Natural killer cell (primary cell): Measurements from ENCODE around the gene ANXA2R. TPM values are rescaled to one million over a fixed set of nuclear protein-coding genes. Genes with fewer than 3 reads are reported as not detected.

Experiments used
- ATAC-seq, 3 donors: fragments of 150-1000 bp in 2 of 3; fragments of 200-7000 bp in 1 of 3; cut with Tn5 transposase; 1 replicate in 1 of 3; 2 replicates in 2 of 3; pipeline ENCODE4 v1.10.0; 2021; ENCODE audit warnings: mild to moderate bottlenecking in 2 of 3, moderate library complexity in 2 of 3
- DNase-seq, 2 donors: peaks; one replicate each; pipeline versions ENCODE4 v3.0.0 to v3.0.0-alpha.2; 2013 to 2021; ENCODE audit warnings: mixed read lengths in 1 of 2
- H3K27ac ChIP-seq: one replicate; pipeline ENCODE4 v1.5.1; 2013; ENCODE audit warnings: mild to moderate bottlenecking, low read length
- H3K27me3 ChIP-seq: one replicate; pipeline ENCODE4 v1.6.1; 2013; ENCODE audit warnings: low read length; ENCODE audit not compliant: control insufficient read depth, insufficient read depth
- H3K36me3 ChIP-seq: one replicate; pipeline ENCODE4 v1.6.1; 2013; ENCODE audit warnings: low read length; ENCODE audit not compliant: control insufficient read depth, insufficient read depth
- H3K4me1 ChIP-seq: one replicate; pipeline ENCODE4 v1.6.1; 2013; ENCODE audit warnings: low read length; ENCODE audit not compliant: control insufficient read depth, insufficient read depth
- H3K4me3 ChIP-seq: one replicate; pipeline ENCODE4 v1.5.1; 2013; ENCODE audit warnings: low read length
- H3K9me3 ChIP-seq: one replicate; pipeline ENCODE4 v1.6.1; 2013; ENCODE audit warnings: low read length; ENCODE audit not compliant: control insufficient read depth, insufficient read depth
- H3K27ac Mint-ChIP-seq, 2 donors: one replicate each; pipeline ENCODE4 v1.8.0; 2022; ENCODE audit warnings: mild to moderate bottlenecking in 2 of 2, mixed read lengths in 2 of 2, moderate library complexity in 1 of 2
- H3K27me3 Mint-ChIP-seq, 2 donors: one replicate each; pipeline ENCODE4 v1.8.0; 2022; ENCODE audit warnings: low read depth in 2 of 2, mixed read lengths in 2 of 2
- H3K36me3 Mint-ChIP-seq: one replicate; pipeline ENCODE4 v1.8.0; 2022; ENCODE audit warnings: mixed read lengths
- H3K4me1 Mint-ChIP-seq, 2 donors: one replicate each; pipeline ENCODE4 v1.8.0; 2022; ENCODE audit warnings: mixed read lengths in 2 of 2
- H3K4me3 Mint-ChIP-seq: one replicate; pipeline ENCODE4 v1.8.0; 2022; ENCODE audit warnings: mild to moderate bottlenecking, moderate library complexity, mixed read lengths
- H3K9me3 Mint-ChIP-seq, 2 donors: one replicate each; pipeline ENCODE4 v1.8.0; 2022; ENCODE audit warnings: mixed read lengths in 2 of 2
- WGBS: methylation state at CpG from one replicate; pipeline ENCODE4 v1.1.7; 2013; ENCODE audit warnings: missing lambda C conversion rate; ENCODE audit not compliant: insufficient coverage; 5-methylcytosine and 5-hydroxymethylcytosine counted together
- intact Hi-C: fragments of 100-400 bp; cut with micrococcal nuclease; formaldehyde crosslinking; loops from one replicate; pipeline ENCODE4 v1.14.2; 2022
- total RNA-seq, 4 donors: library from RNA; stranded (reverse); fragments of 120-200 nt in 1 of 4; gene quantifications; one replicate each; pipeline versions ENCODE4 v1.2.3 to v1.2.4, GENCODE V29; 2013 to 2022
- TF ChIP-seq, protein P1 (sequence below): fragments of 200-600 bp; IDR thresholded peaks from one replicate; pipeline ENCODE4 v1.8.0; 2022; ENCODE audit warnings: antibody characterized with exemption

ANXA2R gene
- total RNA-seq, 3 donors from 2014 or later (not counting 1 experiment from before 2014, with no cell fraction given): 34.3 to 55.2 (median 38.0) TPM

DNA sequence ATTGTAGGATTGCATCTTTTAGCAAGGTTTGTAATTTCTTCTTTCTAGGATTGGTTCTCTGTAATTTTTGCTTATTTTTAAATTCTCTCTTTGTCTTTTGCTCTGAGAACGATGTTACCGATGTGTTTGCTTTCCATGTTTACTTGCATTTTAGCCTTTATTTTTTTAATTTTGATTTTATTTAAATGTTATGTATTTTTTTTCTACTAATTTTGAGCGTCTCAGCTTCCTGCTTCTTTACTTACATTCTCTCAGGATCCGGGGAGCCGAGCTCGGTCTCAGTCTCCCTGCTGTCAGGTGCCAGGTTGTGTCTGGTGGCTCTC is 20.9 kb downstream of the ANXA2R start:
- DNase-seq (no peak), ATAC-seq (no peak)
- TF ChIP-seq, protein P1, sequence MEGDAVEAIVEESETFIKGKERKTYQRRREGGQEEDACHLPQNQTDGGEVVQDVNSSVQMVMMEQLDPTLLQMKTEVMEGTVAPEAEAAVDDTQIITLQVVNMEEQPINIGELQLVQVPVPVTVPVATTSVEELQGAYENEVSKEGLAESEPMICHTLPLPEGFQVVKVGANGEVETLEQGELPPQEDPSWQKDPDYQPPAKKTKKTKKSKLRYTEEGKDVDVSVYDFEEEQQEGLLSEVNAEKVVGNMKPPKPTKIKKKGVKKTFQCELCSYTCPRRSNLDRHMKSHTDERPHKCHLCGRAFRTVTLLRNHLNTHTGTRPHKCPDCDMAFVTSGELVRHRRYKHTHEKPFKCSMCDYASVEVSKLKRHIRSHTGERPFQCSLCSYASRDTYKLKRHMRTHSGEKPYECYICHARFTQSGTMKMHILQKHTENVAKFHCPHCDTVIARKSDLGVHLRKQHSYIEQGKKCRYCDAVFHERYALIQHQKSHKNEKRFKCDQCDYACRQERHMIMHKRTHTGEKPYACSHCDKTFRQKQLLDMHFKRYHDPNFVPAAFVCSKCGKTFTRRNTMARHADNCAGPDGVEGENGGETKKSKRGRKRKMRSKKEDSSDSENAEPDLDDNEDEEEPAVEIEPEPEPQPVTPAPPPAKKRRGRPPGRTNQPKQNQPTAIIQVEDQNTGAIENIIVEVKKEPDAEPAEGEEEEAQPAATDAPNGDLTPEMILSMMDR: no peak
- intact Hi-C loops: loop anchor here (1.0 to 10.0 kb wide), 3 partner anchors 21 to 1094 kb away; partner anchors contain the start of genes ANXA2R and FBXO4
- H3K27me3 ChIP-seq: no peaks in the 10 kb centered on the region
- H3K27ac Mint-ChIP-seq: peak overlapping the region; percentile 99 to 100
- H3K27me3 Mint-ChIP-seq: no peaks in the 10 kb centered on the region
- no peaks in the 10 kb centered on the region for H3K36me3 Mint-ChIP-seq
- H3K4me3 Mint-ChIP-seq: peak overlapping the region; percentile 91
- H3K27ac ChIP-seq: peak overlapping the region; percentile 93
- peak overlapping the region; percentile 58 for H3K4me3 ChIP-seq
- WGBS: 0% methylated on average over 3 of the region's 6 CpGs
- peaks cover 47 to 57% of the 10 kb centered on the region in 2 donors for H3K4me1 Mint-ChIP-seq
- H3K9me3 ChIP-seq: no peaks in the 10 kb centered on the region
- H3K4me1 ChIP-seq: peaks cover 22% of the 10 kb centered on the region
- H3K9me3 Mint-ChIP-seq: no peaks in the 10 kb centered on the region
- no peaks in the 10 kb centered on the region for H3K36me3 ChIP-seq

DNA sequence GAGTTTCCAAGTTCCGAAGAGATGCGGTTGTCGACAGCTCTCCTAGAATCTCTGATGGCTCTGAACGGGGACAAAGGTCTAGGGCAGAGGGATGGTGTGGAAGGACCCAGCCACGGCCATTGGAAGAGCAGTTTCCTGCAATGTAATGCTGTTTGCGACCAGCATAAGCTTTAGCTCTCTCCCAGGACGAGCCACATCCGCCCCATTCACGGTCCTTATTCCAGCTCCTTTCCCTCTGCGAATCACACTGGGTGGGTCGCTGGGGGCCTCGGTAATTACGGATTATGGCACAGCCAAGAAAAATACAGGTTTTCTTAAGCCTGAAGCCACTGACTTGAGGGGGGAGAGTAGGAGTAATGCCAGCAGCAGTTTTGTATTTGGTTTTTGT is 22.7 kb downstream of the ANXA2R start:
- no peaks in the 10 kb centered on the region for H3K36me3 ChIP-seq
- no peaks in the 10 kb centered on the region for H3K27me3 ChIP-seq
- intact Hi-C loops: loop anchor here (1.0 to 10.0 kb wide), 3 partner anchors 8 to 1093 kb away; partner anchors contain the start of gene FBXO4
- Mint-ChIP-seq H3K27ac (peak overlapping the region; percentile 99 to 100), H3K4me1 (peaks cover 47 to 57% of the 10 kb centered on the region in 2 donors), H3K9me3 (no peaks in the 10 kb centered on the region), H3K27me3 (no peaks in the 10 kb centered on the region), H3K36me3 (no peaks in the 10 kb centered on the region), H3K4me3 (peak overlapping the region; percentile 91)
- ATAC-seq (peak; percentile 11 to 21 (median 13)), DNase-seq (peak in 1 of 2 donors; percentile 39)
- TF ChIP-seq, protein P1: no peak
- H3K27ac ChIP-seq: peak overlapping the region; percentile 93
- no peaks in the 10 kb centered on the region for H3K9me3 ChIP-seq
- peaks cover 22% of the 10 kb centered on the region for H3K4me1 ChIP-seq
- H3K4me3 ChIP-seq: peak overlapping the region; percentile 58
- 2% methylated on average over 13 of the region's 13 CpGs for WGBS

DNA sequence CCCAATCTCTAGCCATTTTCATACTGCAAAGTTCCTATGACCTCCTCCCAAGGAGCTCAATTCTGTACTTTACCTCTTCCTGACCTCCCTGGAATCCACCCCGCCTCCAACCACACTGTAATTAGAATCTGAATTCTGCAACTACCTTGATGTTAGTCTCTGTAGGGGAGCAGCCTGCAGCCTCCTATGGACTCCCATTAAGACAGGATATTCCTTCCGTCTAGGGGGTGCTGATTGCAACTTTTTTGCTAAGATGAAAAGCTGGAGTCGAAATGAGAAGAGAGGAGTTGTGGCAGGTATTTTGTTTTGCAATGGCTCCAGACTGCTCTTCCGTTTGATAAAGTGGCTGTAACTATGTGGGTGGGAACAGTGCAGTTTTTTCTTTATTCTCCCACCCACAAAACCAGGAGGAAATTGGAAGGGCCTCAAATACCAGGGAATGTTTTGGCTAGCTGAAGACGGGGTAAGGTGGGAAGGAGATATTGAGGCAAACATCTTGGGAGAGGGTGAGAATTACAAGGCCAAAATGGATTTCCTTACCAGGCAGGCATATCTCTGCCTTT is 23.8 kb downstream of the ANXA2R start:
- 83% methylated on average over 4 of the region's 5 CpGs for WGBS
- TF ChIP-seq, protein P1: no peak
- Mint-ChIP-seq H3K9me3 (no peaks in the 10 kb centered on the region), H3K4me3 (peak overlapping the region; percentile 91), H3K36me3 (no peaks in the 10 kb centered on the region), H3K27me3 (no peaks in the 10 kb centered on the region), H3K4me1 (peaks cover 47 to 56% of the 10 kb centered on the region in 2 donors), H3K27ac (peak overlapping the region; percentile 99 to 100)
- peaks cover 21% of the 10 kb centered on the region for H3K4me1 ChIP-seq
- H3K9me3 ChIP-seq: no peaks in the 10 kb centered on the region
- no peak overlapping the region for H3K4me3 ChIP-seq
- H3K27ac ChIP-seq: peak overlapping the region; percentile 93
- no peaks in the 10 kb centered on the region for H3K36me3 ChIP-seq
- ATAC-seq (no peak), DNase-seq (no peak)
- H3K27me3 ChIP-seq: no peaks in the 10 kb centered on the region
- intact Hi-C loops: loop anchor here (10.0 kb wide), 1 partner anchor 1091 kb away; the partner anchor contains the start of gene FBXO4

DNA sequence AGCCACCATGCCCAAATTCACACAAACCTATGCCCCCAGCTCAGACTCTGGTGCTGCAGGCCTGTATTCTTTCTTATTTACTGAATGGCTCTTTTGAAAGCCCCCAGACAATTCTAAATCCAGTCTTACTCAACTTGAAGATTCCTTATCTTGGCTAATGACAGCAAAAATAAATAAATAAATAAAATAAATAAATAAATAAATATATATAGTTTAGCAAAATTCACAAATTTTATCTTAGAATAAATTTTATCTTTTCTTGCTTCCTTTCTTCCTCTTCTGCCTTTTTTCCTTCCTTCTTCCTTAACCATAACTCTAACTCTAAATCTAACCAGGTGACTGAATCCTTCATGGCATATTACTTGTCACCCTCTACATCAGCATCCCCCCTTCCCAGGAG is 25.6 kb downstream of the ANXA2R start:
- peaks cover 52 to 57% of the 10 kb centered on the region in 2 donors for H3K4me1 Mint-ChIP-seq
- H3K27me3 Mint-ChIP-seq: no peaks in the 10 kb centered on the region
- no peaks in the 10 kb centered on the region for H3K36me3 Mint-ChIP-seq
- no peak overlapping the region for H3K27ac ChIP-seq
- no peak overlapping the region for H3K4me3 ChIP-seq
- no peak for ATAC-seq
- no peak overlapping the region for H3K4me3 Mint-ChIP-seq
- H3K9me3 Mint-ChIP-seq: no peaks in the 10 kb centered on the region
- H3K4me1 ChIP-seq: peaks cover 32% of the 10 kb centered on the region
- TF ChIP-seq, protein P1: no peak
- H3K27me3 ChIP-seq: no peaks in the 10 kb centered on the region
- intact Hi-C loops: loop anchor here (10.0 kb wide), 1 partner anchor 1090 kb away; the partner anchor contains the start of gene FBXO4
- no peaks in the 10 kb centered on the region for H3K9me3 ChIP-seq
- no peak for DNase-seq
- H3K36me3 ChIP-seq: no peaks in the 10 kb centered on the region
- peak overlapping the region; percentile 45 to 100 for H3K27ac Mint-ChIP-seq
